ENCODE results near the gene ZMIZ1. TPM values are rescaled to one million over a fixed set of nuclear protein-coding genes. Genes with fewer than 3 reads are reported as not detected.

The ZMIZ1 gene
- total RNA-seq, 1 experiment from 2014 or later, result 34.2 TPM

DNA sequence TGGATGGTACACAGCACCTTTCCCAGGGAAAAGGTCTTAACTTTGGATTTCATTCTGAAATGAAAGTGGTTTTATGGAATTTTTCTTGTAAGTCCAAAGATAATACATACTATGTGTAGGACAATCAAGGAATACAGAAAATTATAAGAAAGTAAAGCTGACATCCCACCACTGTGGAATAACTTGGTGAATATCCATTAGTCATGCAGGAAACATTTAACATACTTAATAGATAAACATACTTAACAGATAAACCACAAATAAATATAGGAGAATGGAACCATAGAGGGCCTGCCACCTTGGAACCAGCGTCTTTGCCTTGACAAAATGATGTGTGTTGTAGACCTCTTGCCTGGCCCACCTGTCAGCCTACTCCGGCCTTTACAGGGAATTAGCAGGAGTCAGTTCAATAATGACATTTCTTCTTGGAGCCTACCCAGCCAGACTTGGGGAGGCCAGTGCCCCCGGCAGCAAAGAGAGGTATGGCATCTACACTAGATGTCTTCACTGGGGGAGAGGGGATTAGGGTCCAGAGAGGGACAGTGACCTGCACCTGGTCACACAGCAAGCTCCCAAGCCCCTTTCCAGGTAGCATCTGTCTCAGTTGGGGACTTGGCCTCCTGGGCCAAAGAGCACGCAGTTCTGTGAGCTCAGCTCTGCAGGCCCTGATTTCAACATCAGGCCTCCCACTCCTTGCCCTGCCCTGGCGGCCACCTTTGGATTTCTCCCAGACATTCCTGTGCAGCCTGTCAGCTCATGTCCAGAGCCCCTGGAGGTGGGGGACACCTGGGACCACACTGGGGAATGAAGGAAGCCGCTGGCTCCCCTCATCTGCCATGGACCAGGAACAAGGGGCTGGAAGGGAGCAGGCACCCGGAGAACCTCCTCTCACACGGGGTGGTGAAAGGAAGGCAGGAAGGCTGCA lies 165.9 kb downstream of the ZMIZ1 start:
- no peak overlapping the region for H3K27ac ChIP-seq (ENCODE audit: low read length)
- BruUV-seq (replicated peaks), result no TSS peak
- TF ChIP-seq, protein P1, sequence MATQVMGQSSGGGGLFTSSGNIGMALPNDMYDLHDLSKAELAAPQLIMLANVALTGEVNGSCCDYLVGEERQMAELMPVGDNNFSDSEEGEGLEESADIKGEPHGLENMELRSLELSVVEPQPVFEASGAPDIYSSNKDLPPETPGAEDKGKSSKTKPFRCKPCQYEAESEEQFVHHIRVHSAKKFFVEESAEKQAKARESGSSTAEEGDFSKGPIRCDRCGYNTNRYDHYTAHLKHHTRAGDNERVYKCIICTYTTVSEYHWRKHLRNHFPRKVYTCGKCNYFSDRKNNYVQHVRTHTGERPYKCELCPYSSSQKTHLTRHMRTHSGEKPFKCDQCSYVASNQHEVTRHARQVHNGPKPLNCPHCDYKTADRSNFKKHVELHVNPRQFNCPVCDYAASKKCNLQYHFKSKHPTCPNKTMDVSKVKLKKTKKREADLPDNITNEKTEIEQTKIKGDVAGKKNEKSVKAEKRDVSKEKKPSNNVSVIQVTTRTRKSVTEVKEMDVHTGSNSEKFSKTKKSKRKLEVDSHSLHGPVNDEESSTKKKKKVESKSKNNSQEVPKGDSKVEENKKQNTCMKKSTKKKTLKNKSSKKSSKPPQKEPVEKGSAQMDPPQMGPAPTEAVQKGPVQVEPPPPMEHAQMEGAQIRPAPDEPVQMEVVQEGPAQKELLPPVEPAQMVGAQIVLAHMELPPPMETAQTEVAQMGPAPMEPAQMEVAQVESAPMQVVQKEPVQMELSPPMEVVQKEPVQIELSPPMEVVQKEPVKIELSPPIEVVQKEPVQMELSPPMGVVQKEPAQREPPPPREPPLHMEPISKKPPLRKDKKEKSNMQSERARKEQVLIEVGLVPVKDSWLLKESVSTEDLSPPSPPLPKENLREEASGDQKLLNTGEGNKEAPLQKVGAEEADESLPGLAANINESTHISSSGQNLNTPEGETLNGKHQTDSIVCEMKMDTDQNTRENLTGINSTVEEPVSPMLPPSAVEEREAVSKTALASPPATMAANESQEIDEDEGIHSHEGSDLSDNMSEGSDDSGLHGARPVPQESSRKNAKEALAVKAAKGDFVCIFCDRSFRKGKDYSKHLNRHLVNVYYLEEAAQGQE (IDR thresholded peaks at IDR 0.05; ENCODE audit: insufficient read depth in 1 of 2, low read depth in 2 of 2, low read length in 1 of 2), result no peak
- TF ChIP-seq, protein P2, sequence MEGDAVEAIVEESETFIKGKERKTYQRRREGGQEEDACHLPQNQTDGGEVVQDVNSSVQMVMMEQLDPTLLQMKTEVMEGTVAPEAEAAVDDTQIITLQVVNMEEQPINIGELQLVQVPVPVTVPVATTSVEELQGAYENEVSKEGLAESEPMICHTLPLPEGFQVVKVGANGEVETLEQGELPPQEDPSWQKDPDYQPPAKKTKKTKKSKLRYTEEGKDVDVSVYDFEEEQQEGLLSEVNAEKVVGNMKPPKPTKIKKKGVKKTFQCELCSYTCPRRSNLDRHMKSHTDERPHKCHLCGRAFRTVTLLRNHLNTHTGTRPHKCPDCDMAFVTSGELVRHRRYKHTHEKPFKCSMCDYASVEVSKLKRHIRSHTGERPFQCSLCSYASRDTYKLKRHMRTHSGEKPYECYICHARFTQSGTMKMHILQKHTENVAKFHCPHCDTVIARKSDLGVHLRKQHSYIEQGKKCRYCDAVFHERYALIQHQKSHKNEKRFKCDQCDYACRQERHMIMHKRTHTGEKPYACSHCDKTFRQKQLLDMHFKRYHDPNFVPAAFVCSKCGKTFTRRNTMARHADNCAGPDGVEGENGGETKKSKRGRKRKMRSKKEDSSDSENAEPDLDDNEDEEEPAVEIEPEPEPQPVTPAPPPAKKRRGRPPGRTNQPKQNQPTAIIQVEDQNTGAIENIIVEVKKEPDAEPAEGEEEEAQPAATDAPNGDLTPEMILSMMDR (IDR thresholded peaks at IDR 0.05), result no peak
- no peak for TF ChIP-seq SIN3A (IDR thresholded peaks at IDR 0.05; ENCODE audit: borderline replicate concordance, insufficient read depth, low read depth, low read length)
- no peak for TF ChIP-seq TCF7L2 (IDR thresholded peaks at IDR 0.05; ENCODE audit: low read depth, low read length)
- no peak for TF ChIP-seq POLR2AphosphoS5 (IDR thresholded peaks at IDR 0.05; ENCODE audit: low read depth, low read length)

DNA sequence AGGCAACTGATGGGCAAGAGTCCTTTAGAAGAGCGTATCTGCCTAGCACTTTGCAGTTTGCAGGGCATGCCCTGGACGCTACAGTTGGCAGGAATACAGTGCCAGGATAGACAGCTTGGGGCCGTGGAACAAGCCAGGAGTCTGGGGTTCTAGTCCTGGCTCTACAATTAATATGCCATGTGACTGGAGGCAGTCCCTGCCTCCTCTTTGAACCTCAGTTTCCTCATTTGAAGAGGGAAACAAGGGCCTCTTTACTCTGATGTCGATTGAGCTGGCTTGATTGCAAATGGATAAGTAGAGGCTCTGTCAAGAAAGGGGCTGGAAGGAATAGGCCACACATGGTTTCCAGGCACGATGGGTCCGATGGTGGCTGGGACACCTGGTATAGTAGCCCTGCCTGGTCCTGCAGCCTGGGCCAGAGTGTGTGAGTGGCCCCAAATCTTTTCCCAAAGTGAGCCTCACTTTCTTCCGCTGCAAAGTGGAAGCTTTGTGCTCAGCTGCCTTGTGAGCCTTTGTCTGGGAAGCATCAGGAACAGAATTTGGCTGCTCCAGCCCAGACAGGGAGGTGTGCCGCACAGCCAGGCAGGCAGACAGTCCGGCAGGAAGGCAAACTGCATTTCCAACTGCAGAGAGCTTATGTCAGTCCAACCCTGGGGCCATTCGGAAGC lies 167.1 kb downstream of the ZMIZ1 start:
- Histone ChIP-seq H3K27ac (ENCODE audit: low read length) (no peak overlapping the region), H3K27me3 (ENCODE audit: control insufficient read depth, insufficient read depth, low read length) (no peaks in the 10 kb centered on the region), H3K9me3 (ENCODE audit: control insufficient read depth, insufficient read depth, low read depth, low read length) (no peaks in the 10 kb centered on the region), H3K4me1 (ENCODE audit: control insufficient read depth, insufficient read depth, low read length) (no peaks in the 10 kb centered on the region), H3K4me3 (ENCODE audit: low read depth in 2 of 2, low read length in 2 of 2) (no peak overlapping the region), H3K36me3 (ENCODE audit: control insufficient read depth, insufficient read depth, low read length) (no peaks in the 10 kb centered on the region)
- BruUV-seq (replicated peaks), result no TSS peak
- POLR2A ChIA-PET, result no interaction called here
- CTCF ChIA-PET, result no interaction called here
- in situ Hi-C loops (cut with HindIII; ENCODE audit: low pct_unique_long_range_greater_than_20kb, low sequenced_read_pairs) (no loop called here), intact Hi-C loops (cut with micrococcal nuclease; ENCODE audit: unreplicated experiment) (no loop called here)
- ATAC-seq, result no peak
- DNase-seq (ENCODE audit: low read depth, low spot score), result no peak
- TF ChIP-seq, protein P1 (IDR thresholded peaks at IDR 0.05; ENCODE audit: insufficient read depth in 1 of 2, low read depth in 2 of 2, low read length in 1 of 2), result no peak
- TF ChIP-seq SIN3A (IDR thresholded peaks at IDR 0.05; ENCODE audit: borderline replicate concordance, insufficient read depth, low read depth, low read length) (no peak), POLR2AphosphoS5 (IDR thresholded peaks at IDR 0.05; ENCODE audit: low read depth, low read length) (no peak), TCF7L2 (IDR thresholded peaks at IDR 0.05; ENCODE audit: low read depth, low read length) (no peak)
- TF ChIP-seq, protein P2 (IDR thresholded peaks at IDR 0.05), result no peak

More for the DNA sequence above, 165.9 kb downstream of the ZMIZ1 start:
- H3K4me1 ChIP-seq (ENCODE audit: control insufficient read depth, insufficient read depth, low read length), result no peaks in the 10 kb centered on the region
- ATAC-seq, result no peak
- ChIA-PET CTCF (no interaction called here), POLR2A (interaction anchor here (0.5 kb wide), 1 partner anchor 253 kb away, joined by 3 read pairs; no protein-coding TSS in a partner anchor)
- no peaks in the 10 kb centered on the region for H3K9me3 ChIP-seq (ENCODE audit: control insufficient read depth, insufficient read depth, low read depth, low read length)
- intact Hi-C loops (cut with micrococcal nuclease; ENCODE audit: unreplicated experiment) (no loop called here), in situ Hi-C loops (cut with HindIII; ENCODE audit: low pct_unique_long_range_greater_than_20kb, low sequenced_read_pairs) (no loop called here)
- DNase-seq (ENCODE audit: low read depth, low spot score), result no peak
- H3K4me3 ChIP-seq (ENCODE audit: low read depth in 2 of 2, low read length in 2 of 2), result no peak overlapping the region
- no peaks in the 10 kb centered on the region for H3K36me3 ChIP-seq (ENCODE audit: control insufficient read depth, insufficient read depth, low read length)
- no peaks in the 10 kb centered on the region for H3K27me3 ChIP-seq (ENCODE audit: control insufficient read depth, insufficient read depth, low read length)
